Fibroblast of upper back skin (primary cell): ENCODE results near the gene NTRK3.

Experiments
- DNase-seq: peaks from one replicate; pipeline ENCODE4 v3.0.0-alpha.2; 2013

The NTRK3 gene

DNA sequence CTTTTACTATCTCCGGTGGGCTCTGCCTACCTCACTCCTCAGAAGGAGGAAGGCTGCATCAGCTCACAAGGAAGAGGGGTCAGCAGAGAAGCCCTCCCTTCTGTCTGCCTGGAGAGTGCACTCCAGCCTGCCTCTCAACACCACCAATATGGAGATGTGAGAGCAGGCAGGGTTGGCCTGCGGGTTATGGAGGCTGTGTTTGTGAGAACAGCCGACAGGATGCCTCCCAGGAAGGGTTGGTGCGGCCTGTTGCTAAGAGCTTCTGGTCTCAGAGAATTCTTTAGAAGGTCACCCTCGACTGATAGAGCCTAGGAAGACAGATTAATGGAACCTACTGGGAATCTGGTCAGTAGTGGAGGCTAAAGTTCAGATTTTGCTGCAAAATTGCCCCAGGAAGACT lies 326.1 kb downstream of the NTRK3 start:
- DNase-seq, result no peak

DNA sequence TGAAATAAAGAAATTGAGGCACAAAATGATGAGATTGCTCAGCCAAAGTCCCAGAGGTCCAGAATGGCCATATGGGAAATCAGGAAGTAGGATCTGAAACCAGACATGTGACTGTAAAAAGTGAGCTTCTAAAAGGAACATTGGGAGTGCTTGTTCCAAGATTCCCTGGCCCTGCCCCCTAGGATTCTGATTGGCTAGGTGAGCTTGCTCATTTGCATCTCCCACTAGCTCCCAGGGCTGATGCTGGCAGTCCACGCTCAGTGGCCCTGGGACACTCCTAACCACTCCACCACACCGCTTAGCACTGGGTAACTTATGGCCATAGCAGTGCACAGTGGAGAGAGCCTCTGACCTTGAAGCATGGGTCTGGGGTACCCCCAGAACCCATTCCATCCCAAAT lies 326.7 kb downstream of the NTRK3 start:
- DNase-seq, result no peak

DNA sequence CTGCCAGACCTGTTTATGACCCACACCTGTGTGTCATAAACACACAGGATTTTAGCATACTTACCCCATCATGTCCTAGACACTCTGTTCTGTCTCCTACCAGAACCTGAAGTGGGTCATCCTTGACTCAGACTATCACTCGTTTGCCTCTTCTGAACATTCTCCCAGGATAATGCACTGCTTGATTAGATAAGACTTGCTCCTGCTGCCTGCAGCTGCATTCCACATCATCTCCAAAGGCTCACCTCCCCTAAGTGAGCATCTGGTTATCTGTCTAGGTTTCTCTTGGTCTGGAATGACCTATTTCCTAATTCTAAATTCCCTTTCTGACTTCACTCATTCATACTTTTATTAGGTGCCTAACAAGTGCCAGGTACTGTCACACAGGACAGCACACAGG lies 332.1 kb downstream of the NTRK3 start:
- DNase-seq, result no peak

DNA sequence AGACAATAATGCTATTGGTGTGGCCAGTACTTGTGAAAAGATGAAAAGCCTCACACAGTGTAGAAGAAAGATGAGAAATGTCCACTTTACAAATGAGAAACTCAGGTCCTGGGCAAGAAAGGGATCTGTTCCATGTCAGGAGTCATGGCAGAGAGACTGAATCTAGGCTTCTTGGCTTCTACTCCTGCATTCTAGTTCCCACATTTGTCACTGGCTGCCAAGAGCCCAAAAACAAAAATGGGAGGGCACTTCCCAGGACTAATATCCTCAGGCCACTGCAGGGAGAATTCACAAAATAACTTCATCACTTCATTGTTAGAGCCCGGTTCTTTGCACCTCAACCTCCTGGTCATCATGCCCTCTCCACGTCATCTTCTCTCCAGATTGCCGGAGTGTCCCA lies 337.5 kb downstream of the NTRK3 start:
- no peak for DNase-seq

DNA sequence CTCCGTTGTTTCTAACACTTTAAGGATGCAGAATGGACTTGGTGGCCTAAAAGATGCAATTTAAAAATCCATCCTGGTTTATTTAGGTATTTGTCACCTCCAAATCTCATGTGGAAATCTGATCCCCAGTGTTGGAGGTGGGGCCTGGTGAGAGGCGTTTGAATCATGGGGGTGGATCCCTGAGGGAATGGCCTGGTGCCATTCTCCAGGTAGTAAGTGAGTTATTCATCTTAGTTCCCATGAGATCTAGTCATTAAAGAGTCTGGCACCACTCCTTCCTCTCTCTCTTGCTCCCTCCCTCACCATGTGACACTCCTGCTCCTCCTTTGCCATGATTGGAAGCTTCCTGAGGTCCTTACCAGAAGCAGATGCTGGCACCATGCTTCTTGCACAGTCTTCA lies 339.1 kb downstream of the NTRK3 start:
- no peak for DNase-seq

DNA sequence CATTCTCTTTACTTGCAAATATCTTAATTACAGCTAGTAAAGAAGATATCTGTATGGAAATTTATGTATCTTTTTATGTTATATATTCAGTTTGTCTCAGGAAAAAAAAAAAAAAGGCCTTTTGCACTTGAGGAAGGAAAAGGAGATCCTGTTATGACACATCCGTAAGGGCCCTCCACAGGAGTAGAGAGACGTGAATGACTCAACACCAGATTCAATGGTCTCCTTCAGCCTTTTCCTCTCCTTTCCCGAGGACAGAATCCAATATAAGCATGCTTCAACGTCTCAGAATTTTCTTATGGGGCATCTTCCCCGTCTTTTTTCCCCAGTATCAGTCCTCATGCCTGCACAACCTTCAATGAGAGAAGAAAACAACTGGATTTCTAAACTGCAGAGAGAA lies 340.3 kb downstream of the NTRK3 start:
- peak; percentile 16 for DNase-seq

DNA sequence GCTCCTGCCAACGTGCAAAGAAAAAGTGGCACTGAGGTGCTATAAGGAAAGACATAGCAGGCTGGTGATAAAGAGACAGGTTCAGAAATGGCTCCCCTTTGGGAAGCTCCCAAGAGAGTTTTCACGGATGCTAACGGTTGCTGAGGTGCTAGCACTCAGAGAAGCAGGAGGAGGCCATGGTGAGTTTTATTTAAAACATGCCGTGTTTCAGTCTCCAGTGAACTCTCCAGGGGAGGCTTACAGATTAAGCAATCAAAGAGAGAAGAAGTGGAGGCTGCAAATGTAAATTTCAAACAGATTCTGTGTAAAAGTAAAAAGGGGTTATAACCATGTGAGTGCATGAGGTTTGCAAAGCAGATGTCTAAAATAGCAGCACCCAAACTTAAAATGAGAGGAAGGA lies 346.2 kb downstream of the NTRK3 start:
- DNase-seq, result peak; percentile 3

DNA sequence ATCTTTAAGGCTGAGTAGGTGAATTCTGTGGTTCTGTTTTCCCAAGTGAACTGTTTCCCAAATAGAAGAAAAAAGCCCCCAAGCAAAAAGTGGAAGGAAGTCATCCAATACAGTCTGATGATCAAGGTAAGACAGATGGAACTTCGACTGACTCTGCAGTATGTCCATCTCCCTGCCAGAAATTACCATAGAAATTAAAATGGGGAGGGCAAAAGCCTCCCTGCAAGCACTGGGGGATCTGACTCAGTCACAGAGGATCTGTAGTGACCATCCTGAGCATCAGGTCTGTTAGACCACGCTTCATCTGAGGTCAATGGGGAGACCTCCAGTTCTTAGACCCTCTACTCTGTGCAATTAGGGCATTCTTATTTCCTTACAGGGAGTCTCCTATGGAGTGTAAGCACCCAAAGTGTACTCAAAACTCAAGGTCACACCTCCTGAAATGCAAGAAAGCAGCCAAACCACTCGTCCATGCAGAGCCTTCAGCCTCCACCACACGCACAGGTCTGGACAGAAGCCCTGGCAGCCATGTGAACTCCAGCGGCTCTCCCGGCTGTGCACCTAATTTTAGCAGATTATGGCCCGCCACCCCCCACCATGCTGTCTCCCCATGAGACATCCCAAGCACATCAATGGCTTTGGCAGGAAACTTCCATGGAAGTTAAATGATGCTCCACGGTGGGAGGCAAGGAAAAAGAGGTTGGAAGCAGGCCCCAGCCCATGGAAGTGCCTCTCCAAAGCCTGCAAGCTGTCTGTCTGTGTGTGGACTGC lies 348.7 kb downstream of the NTRK3 start:
- peak; percentile 3 for DNase-seq

DNA sequence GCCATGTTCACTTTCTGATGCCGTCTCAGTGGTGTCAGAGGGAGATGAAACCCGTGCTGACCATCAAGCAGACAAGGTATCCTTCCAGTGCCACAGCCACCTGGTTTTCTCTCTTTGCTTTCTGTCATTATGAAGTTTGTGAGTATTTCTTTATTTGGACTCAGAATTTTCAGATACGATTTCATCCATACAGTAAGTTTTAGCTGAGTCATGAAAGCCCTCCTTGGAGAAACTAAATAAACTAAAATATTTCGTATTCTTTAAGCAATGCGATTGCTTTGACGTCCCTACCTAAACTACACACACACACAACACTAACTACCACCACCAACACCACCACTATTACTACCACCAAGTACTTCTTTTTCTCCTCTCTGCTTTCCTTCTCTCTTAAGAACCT lies 350.1 kb downstream of the NTRK3 start:
- no peak for DNase-seq

DNA sequence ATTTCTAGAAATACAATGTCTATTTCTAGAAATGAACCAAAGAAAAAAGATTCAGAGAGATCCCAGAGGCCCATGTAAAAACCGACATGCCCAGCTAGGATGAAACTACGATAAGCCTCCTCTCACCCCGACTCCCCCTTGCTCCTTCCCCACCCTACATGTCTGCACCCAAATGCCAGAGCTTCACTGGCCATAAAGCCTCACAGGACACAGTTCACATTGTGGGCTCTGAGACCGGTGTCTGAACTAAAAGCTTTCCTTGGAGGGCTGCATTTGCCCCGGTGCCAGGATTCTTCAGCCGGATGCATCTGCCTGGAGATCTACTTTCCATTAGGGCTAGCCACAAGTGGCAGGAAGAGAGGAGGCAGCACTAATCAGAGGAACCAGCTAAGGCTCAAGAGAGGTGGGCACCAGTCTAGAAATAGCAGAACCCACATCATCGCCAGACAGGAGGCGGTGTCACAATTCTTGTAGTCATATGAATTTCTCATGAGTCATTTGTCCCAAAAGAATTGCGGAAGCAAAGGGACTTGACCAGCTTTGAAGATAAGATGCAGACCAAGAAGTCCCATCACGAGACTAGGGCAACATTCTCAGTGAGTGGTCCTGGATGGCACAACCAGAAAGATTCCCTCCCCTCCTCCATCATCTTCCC lies 353.6 kb downstream of the NTRK3 start:
- no peak for DNase-seq

DNA sequence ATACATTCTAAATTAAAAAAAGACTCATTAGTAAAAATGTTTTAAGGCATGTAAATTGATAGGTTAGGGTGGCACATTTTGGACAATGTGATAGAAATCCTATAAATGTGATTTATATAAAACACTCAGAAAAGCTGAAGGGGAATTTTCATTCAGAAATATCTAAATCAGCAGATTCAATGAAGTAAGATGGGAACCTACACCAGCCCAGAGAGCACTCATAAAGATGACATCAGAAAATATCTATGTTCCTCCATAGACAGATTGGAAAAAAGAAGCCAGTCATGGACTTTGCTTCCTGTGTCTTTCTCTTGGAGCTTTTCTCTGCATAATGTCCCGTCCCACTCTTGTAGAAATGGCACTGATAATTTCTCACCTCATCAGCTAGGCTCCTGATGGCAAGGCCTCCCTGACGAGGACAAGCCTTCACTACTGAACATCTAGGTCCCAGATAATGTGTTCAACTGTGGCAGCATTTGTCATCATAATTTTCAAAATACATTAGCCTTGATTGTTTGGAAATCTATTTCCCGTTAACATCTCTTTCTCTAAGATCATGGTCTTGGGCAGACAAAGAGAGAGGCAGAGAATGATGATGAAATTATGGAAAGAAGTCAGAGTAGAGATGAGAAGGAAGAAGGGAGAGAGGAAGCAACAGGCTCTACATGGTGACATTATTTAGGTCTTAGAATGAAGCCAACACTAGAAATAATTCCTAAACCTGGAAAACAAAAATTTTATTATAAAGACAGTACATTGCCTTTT lies 354.4 kb downstream of the NTRK3 start:
- DNase-seq, result no peak

DNA sequence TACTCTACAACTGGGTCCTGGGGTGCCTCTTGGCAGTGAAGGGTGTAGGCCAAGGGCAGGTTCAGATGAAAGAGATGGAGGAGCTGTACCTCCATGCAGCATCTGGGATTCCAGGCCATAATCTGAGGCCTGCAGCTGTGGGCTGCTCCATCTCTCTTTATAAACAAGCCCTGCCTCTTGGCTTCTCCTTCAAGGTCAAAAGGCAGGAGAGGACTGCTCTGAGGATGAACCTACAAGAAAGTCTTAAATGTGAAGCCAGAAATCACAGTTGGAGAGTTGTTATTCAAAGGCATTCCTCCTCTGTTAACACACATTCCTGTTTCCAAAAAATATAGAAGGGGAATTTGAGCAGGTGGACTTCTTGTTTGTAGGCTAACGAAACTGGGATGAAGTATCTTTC lies 355.5 kb downstream of the NTRK3 start:
- DNase-seq, result no peak

DNA sequence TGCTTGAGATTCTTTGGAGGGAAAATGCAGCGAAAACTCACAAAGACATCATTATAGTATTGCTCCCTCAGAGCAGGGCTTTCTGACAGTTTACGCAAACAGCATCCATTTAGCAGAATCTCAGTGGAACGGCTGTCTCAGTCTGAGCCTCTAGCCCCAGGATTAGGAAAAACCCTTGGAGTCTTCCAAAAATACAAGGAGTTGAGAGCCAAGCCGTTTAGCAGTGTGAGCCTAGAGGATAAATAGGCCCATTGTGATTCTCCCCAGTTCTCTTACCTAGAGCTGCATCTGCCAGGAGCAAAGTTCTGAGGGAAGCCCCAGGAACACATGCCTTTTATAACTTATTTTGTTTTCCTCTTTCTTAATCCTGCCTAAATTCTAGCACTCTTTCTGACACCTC lies 359.6 kb downstream of the NTRK3 start:
- no peak for DNase-seq

DNA sequence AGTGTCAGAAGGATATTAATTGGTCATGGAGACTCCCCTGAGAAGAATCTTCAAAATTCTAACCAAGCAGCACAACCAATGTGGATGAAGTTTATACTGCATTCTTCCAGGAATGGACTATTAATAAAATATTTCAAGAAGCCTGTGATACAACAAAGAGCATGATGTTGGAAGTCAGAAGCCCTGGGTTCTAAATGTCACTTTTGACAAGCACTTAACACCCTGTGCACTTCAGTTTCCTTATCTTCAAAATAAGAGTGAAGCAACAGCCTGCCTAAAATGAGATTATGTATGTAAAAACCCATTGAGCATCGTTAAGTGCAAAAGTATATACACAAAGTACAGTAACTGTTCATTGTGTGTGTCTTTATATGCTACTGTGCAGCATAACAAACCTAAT lies 369.4 kb downstream of the NTRK3 start:
- no peak for DNase-seq

DNA sequence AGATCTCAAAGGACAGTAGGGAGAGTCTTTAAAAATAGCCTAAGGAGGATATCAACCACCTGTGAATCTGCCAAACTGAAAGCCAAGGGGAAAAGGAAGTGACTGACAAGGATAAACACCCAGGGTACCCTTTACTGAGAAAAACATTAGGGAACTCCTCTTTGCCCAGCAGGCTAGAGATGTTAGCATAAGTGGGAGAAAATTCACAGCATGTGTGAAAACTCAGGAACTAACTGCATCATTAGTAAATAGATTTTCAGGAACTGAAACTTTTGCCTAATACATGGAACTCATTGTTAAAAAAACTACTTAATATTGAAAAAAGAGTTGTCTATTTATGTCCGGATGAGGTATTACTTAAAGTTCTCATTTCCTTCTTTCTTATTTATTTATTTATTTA lies 375.5 kb downstream of the NTRK3 start:
- DNase-seq, result no peak

DNA sequence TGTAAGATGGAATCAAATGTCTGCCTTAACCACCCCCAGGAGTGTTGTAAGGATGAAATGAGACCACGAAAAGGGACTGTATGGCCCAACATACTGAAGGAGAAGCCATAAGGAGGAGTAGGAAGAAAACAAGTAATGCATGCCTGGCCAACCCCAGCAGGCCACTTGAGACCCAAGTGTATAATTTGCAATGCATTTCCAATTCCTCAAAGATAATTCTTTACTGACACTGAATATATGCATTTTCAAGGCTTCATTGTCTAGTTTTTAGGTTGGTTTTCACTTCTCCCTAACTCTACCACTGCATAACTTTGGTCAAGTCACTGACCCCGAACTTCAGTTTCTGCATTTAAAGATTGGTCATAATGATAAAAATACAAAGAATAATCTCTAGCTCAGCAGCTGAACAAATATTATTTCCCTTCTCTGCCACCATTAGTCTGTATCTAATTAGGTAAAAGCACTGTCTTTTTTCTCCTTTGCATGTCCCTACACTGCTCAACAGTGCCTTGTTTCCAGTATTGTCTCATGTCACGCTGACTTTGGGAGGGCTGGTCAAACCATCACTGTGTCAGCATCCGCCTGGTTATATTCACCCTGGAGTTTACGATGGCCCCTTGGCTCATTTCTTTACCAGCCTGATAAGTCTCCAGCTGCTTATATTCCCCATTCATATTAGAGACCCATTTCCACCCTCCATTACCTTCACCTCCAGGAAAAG lies 378.6 kb downstream of the NTRK3 start:
- no peak for DNase-seq

DNA sequence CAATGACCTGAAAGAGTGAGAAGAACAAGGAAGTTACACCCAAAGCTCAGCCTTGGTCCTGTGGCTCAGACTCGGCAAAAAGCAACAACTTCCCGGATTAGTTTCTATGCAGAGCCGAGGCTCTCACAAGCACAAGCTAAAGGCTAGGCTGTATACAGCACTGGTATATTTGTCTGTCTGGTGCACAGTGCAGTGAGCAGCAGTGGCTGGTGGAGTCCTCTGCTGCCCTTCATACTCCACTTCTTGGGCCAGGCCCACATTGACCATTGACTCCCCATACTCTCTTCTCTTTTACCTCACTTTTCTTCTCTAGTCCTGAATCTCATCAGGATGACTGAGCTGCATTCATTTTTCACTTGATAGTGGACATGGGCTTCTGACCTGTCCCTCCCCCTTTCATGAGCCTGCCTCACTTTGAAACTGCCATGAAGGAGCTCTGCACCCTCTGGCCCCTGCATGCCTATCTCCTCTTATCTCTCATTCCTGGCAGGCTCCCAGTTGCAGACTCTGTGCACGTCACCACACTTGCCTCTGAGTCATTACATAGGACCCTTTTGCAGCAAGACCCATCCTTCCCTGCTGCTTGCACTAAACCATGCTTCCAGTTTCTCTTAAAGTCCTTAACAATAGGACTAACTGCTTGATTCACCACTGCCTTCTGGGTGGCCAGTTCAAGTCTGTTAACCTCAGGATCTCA lies 379.3 kb downstream of the NTRK3 start:
- peak; percentile 90 for DNase-seq

DNA sequence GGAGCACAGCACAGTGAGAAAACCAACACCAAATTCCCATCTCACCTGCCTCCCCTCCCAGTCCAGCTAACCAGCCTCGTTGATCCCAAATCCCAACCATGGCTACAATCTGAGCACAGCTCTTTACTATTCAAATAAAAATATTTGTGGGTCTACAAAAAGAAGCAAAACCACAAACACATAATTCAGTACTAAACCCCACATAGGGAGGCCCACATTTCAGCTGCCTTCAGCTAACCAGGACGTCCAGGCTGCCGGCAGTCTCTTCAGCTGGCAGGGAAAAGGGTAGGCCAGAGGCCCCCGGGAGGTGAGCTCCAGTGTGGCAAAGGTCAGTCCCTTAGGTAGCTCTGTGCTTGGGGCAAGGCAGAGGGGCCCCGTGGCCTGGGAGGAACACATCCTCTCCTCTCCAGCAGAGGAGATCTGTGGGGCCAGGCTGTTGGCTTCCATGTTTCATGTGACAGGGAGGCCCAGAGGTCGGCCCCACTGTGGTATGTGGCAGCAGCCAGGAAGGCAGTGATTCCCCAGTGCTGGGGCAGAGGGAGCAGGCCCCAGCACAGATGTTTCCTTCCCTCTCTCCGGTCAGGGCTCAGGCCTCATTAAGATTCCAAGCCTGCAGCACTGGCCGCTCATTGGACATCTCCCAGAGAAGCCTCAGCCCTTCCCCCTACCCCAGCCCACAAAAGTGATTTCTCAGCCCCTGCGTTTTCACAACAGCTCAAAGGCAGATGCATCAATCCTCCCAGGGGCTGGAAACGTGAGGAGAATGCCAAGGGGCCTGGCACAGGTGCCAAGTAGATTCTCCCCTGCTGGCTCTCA lies 381.4 kb downstream of the NTRK3 start:
- DNase-seq, result peak; percentile 84

DNA sequence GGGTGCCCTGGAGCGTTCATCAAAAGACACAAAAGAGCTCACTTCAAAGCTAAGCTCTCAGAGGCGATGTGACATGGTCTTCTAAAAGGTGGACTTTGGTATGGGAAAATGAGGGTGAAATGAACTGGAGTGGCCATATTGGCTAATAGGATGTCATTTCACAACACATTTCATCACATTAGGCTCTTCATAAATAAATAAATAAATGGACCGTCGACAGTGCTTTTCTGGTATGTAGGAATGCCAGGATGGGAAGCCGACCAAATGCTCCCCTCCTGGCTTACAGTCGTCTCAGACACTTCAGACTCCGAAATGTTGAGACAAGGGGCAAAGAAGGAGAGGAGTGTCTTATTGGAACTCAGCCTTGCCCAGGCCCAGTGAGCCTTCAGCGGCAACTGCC lies 383.0 kb downstream of the NTRK3 start:
- DNase-seq, result peak; percentile 57

DNA sequence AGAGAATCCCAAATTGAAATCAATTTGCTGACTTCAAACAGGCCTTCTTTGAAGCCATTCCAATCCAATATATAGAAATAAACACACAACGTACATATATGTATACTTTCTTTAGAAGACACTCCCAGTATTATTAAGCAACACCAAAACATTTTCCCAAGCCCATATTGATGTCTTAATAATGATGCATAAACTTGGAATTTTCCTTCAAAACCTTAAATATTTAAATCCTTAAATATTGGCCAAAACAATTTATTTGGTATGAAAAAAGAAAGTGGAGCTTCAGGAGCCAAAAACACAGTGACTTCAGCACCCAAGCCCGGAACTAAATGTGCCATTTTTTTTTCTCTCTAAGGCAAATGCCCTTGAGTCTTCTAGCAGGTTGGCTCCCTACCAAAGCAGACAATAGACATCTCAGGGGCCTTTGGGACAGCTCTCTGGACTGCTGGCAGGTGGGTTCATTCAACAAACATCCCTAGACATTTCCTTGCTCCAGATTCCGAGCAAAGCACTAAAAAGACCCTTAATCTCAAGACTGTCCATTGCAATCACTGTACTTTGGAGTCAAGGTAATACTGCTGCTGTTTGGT lies 384.7 kb downstream of the NTRK3 start:
- peak; percentile 61 for DNase-seq

DNA sequence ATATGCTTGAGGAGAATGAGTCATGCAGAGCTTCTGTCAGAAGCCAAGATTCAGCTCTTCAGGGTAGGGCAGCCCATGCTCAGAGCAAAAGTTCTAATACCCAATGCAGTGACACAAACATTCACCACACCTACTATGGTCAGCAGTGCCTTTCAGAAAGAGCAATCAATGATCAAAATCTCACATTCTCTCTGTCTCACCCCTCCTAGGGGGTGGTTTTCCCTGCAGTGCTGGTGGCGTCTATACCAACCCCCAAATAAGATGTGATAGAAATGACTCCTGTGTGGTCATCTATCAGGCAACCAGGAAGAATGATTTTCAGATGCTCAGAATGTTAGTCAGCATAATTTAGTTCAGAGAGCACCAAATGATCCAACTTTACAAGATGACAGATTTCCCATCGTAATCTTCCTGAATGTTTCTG lies 385.3 kb downstream of the NTRK3 start:
- DNase-seq, result peak; percentile 87
